Measurements from ENCODE around the gene GCNT4.

GCNT4 gene

DNA sequence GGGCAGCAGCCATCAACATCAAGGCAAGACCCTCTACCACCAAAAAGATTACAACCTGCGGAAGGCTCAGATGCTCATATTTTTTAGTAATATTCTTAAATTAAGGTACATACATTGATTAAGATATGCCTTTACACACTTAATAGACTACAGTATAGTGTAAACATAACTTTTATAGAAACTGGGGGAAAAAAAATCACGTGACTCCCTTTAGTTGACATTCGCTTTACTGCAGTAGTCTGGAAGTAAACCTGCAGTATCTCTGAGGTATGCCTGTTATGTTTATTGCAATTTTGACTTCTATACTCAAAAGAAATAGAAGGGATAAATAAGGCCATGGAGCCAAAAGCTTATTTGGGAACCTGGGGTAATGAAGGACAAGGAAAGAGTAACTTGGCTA is 15.1 kb upstream of the GCNT4 start:
- Histone ChIP-seq H3K9me3 (ENCODE audit: insufficient read depth, low read depth, low read length) (no peaks in the 10 kb centered on the region), H3K36me3 (ENCODE audit: insufficient read depth, low read length) (no peaks in the 10 kb centered on the region), H3K27ac (ENCODE audit: low read depth, low read length) (no peak overlapping the region), H3K27me3 (ENCODE audit: insufficient read depth, low read length) (no peaks in the 10 kb centered on the region), H3K4me1 (ENCODE audit: insufficient read depth, low read length) (no peaks in the 10 kb centered on the region), H3K4me3 (ENCODE audit: low read length) (no peak overlapping the region), H3K9ac (ENCODE audit: low read depth, low read length) (no peak overlapping the region)
- 100% methylated on average over 3 of the region's 3 CpGs for WGBS

DNA sequence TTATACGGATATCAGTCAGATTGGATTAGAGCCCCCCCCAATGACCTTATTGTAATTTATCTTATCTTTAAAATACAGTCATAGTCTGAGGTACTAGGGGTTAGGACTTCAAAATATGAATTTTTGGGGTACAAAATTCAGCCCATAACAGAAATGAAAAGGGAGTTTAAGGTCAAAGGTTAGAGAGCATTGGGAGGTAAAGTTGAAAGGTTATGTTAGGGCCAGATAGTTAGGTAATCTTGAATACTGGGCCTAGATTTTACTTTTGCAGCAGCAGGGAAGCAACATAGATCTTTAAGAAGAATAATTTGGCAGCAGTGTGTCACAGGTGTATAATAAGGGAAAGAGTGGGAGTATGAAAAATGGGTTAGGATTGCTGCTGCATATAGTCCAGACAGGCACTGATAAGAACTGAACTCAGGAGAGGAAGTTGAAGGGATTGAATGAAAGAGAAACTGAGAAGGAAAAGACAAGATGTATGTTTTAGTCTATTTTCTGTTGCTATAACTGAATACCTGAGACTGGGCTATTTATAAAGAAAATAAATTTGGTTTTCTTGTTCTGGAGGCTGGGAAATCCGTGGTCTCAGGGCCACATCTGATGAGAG is 10.7 kb upstream of the GCNT4 start:
- Histone ChIP-seq H3K9me3 (ENCODE audit: insufficient read depth, low read depth, low read length) (no peaks in the 10 kb centered on the region), H3K36me3 (ENCODE audit: insufficient read depth, low read length) (no peaks in the 10 kb centered on the region), H3K4me3 (ENCODE audit: low read length) (no peak overlapping the region), H3K27ac (ENCODE audit: low read depth, low read length) (no peak overlapping the region), H3K27me3 (ENCODE audit: insufficient read depth, low read length) (no peaks in the 10 kb centered on the region), H3K4me1 (ENCODE audit: insufficient read depth, low read length) (no peaks in the 10 kb centered on the region), H3K9ac (ENCODE audit: low read depth, low read length) (no peak overlapping the region)
- 86% methylated on average over 1 of the region's 2 CpGs for WGBS

DNA sequence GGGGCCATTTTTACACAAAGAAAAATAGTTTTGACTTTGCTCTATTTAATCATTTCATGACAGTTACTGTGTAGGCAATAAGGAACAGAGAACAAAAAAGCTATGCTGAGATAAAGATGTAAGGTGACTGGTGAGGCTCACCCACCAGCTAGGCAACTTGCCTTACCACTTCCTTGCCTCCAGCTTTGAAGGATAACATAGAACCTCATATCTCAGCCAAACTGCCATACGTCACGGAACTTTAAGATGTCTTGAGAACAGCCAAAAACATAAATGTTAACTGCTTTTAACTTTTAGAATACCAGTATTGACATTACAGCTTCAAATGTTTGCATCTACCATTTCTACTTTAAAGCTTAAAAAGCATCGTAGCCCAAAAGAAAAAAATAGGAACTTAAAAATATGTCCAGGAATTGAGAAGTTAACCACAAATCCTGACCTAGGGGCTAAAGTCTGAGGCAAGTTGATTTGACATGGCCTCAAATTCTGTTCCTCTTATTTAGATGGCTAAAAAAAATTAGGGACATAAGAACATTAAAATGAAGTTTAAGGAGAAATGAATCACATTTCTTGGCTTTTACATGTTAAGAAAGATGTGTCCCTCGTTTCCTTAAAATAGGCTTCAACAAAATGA is 7.7 kb upstream of the GCNT4 start:
- Histone ChIP-seq H3K27me3 (ENCODE audit: insufficient read depth, low read length) (peaks cover 1% of the 10 kb centered on the region), H3K36me3 (ENCODE audit: insufficient read depth, low read length) (no peaks in the 10 kb centered on the region), H3K27ac (ENCODE audit: low read depth, low read length) (no peak overlapping the region), H3K9ac (ENCODE audit: low read depth, low read length) (no peak overlapping the region), H3K4me1 (ENCODE audit: insufficient read depth, low read length) (peaks cover 17% of the 10 kb centered on the region), H3K4me3 (ENCODE audit: low read length) (no peak overlapping the region), H3K9me3 (ENCODE audit: insufficient read depth, low read depth, low read length) (no peaks in the 10 kb centered on the region)
- 93% methylated on average over 4 of the region's 4 CpGs for WGBS

DNA sequence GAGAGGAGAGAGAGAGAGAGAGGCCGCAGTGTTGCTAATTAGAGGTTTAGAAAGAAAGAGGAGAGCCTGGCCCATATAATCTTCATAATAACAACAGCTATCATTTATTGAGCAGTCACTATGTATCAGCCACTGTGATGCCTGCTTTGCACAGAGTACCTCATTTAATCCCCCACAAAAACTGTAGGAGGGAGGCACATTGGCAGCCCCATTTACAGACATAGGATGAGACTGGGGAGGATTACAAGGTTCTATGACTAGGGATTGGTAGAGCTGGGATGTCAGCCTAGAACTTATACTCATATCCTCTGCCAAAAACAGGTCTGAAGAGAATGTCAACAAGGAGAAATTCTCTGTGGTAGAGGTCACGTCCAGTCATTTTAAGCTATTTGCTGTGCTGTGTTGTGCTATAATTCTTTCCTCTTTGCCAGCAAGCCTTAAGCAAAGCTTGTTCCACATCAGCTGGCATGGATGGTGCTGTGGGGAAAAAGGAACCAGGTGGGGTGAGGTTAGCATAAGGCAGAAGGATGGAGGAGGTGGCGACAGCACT is 6.7 kb upstream of the GCNT4 start:
- WGBS = 98% methylated on average over 2 of the region's 3 CpGs
- Histone ChIP-seq H3K27me3 (ENCODE audit: insufficient read depth, low read length) (peaks cover 11% of the 10 kb centered on the region), H3K9me3 (ENCODE audit: insufficient read depth, low read depth, low read length) (no peaks in the 10 kb centered on the region), H3K27ac (ENCODE audit: low read depth, low read length) (no peak overlapping the region), H3K9ac (ENCODE audit: low read depth, low read length) (no peak overlapping the region), H3K4me3 (ENCODE audit: low read length) (no peak overlapping the region), H3K36me3 (ENCODE audit: insufficient read depth, low read length) (no peaks in the 10 kb centered on the region), H3K4me1 (ENCODE audit: insufficient read depth, low read length) (peaks cover 24% of the 10 kb centered on the region)

DNA sequence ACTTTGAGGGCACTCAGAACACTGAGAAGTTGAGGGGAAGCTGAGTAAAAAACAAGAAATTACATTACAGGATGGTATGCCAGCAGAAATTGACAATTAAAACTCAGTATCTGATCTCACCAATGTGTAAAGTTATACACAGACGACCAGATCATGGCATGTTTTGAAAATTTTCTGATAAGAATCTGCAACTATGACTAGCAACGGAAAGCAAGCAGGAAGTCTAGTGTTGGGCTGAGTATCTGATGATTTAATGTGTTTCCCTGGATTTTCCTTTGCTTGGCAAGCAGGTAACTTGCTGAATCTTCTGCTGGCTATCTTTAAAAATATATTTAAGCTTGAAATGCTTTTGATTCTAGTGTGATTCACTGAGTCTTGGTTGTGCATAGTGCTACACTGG is 5.2 kb upstream of the GCNT4 start:
- WGBS = 87% methylated on average over 2 of the region's 2 CpGs

DNA sequence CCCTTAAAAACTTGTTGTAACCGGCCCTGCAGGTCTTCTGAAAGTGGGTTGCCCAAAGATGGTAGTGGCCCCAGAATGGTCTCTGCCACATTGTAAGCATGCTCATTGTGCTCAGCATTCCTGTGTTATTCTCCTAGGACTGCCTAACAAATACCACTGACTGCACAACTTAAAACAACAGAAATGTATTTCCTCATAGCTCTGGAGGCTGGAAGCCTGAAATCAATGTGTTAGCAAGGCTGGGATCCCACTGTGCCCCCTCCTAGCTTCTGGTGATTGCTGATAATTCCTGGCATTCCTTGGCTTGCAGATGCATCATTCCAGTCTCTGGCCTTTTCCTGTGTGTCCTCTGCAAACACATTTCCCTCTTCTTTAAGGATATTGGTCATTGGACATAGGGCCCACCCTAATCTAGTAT is 3.4 kb upstream of the GCNT4 start:
- Histone ChIP-seq H3K4me1 (ENCODE audit: insufficient read depth, low read length) (peaks cover 30% of the 10 kb centered on the region), H3K9ac (ENCODE audit: low read depth, low read length) (peak overlapping the region; percentile 78; the same call in 1 of the 2 replicates), H3K27me3 (ENCODE audit: insufficient read depth, low read length) (peaks cover 44% of the 10 kb centered on the region), H3K27ac (ENCODE audit: low read depth, low read length) (peak overlapping the region; percentile 63), H3K9me3 (ENCODE audit: insufficient read depth, low read depth, low read length) (no peaks in the 10 kb centered on the region), H3K36me3 (ENCODE audit: insufficient read depth, low read length) (no peaks in the 10 kb centered on the region), H3K4me3 (ENCODE audit: low read length) (peak overlapping the region; percentile 71; the same call in 1 of the 2 replicates)
- 43% methylated on average over 1 of the region's 1 CpG for WGBS

More for the DNA sequence above, 5.2 kb upstream of the GCNT4 start:
- H3K36me3 ChIP-seq (ENCODE audit: insufficient read depth, low read length) = no peaks in the 10 kb centered on the region
- H3K27me3 ChIP-seq (ENCODE audit: insufficient read depth, low read length) = peaks cover 26% of the 10 kb centered on the region
- H3K9ac ChIP-seq (ENCODE audit: low read depth, low read length) = no peak overlapping the region
- no peaks in the 10 kb centered on the region for H3K9me3 ChIP-seq (ENCODE audit: insufficient read depth, low read depth, low read length)
- H3K4me3 ChIP-seq (ENCODE audit: low read length) = no peak overlapping the region
- H3K27ac ChIP-seq (ENCODE audit: low read depth, low read length) = no peak overlapping the region
- H3K4me1 ChIP-seq (ENCODE audit: insufficient read depth, low read length) = peaks cover 24% of the 10 kb centered on the region

DNA sequence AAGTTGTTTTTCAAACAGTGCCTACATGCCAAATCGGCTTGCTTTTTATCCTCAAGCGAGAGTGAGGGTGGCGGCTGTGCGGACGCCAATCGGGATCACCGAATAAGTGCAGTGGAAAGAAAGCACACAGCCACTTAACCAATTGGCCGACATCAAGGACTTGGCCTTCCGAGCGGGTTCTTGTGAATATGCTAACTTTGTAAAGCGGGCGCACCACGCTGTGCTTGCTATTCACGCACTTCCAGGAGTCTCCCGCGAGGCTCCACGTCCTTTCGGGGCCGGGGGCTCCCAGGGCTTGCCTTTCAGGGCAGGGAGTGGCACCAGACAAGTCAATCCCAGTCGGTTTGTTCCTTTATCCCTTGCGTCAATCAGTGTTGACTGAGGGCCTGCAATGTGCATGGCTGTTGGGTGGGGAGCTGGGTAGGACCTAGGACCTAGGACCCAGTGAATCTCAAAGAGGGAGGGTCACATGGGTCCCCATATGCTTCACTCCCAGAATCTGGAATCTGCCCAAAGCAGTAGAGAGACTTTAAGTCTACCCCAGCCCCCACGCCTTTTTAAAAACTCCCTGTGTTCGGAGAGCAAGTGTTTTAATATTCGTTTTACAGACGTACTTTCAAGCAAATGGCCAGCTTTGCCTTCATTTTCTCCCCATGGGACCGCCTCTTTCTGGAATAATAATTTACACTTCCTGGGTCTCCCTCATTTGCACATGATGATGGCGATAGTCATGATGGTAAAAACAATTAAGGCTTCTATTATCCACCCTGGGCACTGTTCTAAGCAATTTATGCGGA is 2.0 kb upstream of the GCNT4 start:
- H3K36me3 ChIP-seq (ENCODE audit: insufficient read depth, low read length) = no peaks in the 10 kb centered on the region
- WGBS = 14% methylated on average over 27 of the region's 28 CpGs
- peak overlapping the region; percentile 78 for H3K9ac ChIP-seq (ENCODE audit: low read depth, low read length)
- H3K27me3 ChIP-seq (ENCODE audit: insufficient read depth, low read length) = peaks cover 48% of the 10 kb centered on the region
- H3K4me1 ChIP-seq (ENCODE audit: insufficient read depth, low read length) = peaks cover 34% of the 10 kb centered on the region
- no peaks in the 10 kb centered on the region for H3K9me3 ChIP-seq (ENCODE audit: insufficient read depth, low read depth, low read length)
- peak overlapping the region; percentile 66 for H3K27ac ChIP-seq (ENCODE audit: low read depth, low read length)
- H3K4me3 ChIP-seq (ENCODE audit: low read length) = peak overlapping the region; percentile 71

DNA sequence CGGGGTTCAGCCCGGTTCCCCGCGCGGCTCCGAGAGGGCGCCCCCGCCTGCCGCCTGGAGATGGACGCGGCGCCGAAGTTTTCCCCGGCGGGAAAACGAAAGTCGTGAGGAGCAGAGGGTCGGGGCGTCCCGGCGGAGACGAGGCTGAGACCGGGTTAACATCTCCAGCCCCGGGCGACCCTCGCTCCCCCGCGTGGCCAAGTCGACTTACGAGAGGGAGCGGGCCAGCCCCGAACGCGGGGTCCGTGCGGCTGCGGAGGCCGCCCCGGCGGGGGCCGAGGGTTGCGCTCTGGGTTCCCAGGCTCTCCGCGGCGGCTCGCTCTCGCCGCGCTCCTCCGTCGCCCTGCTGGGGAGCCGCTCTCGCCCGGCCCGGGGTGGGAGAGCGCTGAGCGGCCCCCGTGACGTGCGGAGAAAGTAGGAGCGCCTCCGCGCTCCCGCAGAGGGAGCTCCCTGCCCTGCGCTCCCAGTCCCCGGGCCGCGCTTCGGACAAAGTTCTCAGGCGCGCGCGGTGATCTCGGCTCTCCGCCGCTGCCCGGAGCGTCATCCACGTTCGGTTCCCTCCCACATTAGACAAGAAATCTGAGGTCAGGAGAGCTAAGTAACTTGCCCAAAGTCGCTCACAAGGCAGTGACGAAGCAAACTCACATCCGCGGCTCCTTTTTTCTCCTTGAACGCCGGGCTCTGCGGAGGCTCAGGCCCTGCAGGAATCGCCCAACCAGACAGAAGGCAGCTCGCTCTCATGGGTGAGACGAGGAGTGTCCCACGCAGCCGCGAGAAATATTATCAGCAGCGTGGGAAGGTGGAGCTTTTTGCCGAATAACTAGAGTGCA is 1.2 kb upstream of the GCNT4 start:
- Histone ChIP-seq H3K36me3 (ENCODE audit: insufficient read depth, low read length) (no peaks in the 10 kb centered on the region), H3K4me3 (ENCODE audit: low read length) (peak overlapping the region; percentile 71), H3K27ac (ENCODE audit: low read depth, low read length) (peak overlapping the region; percentile 66), H3K4me1 (ENCODE audit: insufficient read depth, low read length) (peaks cover 34% of the 10 kb centered on the region), H3K9me3 (ENCODE audit: insufficient read depth, low read depth, low read length) (no peaks in the 10 kb centered on the region), H3K27me3 (ENCODE audit: insufficient read depth, low read length) (peaks cover 48% of the 10 kb centered on the region), H3K9ac (ENCODE audit: low read depth, low read length) (peak overlapping the region; percentile 78)
- under 1% methylated on average over 95 of the region's 95 CpGs for WGBS

DNA sequence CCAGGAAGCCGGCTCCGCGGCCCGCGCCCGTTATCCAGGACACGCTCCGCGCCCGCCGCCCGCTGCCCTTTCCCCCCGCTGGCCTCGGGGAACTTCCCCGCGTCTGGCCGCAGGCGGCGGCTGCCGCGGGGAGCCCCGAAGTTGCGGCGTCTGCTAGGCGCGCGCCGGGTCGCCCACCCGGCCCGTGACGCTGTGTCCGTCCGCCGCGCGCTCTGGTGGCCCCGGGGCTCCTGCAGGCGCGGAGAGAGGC is 621 bp upstream of the GCNT4 start:
- Histone ChIP-seq H3K27ac (ENCODE audit: low read depth, low read length) (no peak overlapping the region), H3K4me3 (ENCODE audit: low read length) (peak overlapping the region; percentile 71), H3K9ac (ENCODE audit: low read depth, low read length) (peak overlapping the region; percentile 78), H3K27me3 (ENCODE audit: insufficient read depth, low read length) (peaks cover 48% of the 10 kb centered on the region), H3K4me1 (ENCODE audit: insufficient read depth, low read length) (peaks cover 34% of the 10 kb centered on the region), H3K9me3 (ENCODE audit: insufficient read depth, low read depth, low read length) (no peaks in the 10 kb centered on the region), H3K36me3 (ENCODE audit: insufficient read depth, low read length) (no peaks in the 10 kb centered on the region)
- WGBS = under 1% methylated on average over 40 of the region's 40 CpGs

DNA sequence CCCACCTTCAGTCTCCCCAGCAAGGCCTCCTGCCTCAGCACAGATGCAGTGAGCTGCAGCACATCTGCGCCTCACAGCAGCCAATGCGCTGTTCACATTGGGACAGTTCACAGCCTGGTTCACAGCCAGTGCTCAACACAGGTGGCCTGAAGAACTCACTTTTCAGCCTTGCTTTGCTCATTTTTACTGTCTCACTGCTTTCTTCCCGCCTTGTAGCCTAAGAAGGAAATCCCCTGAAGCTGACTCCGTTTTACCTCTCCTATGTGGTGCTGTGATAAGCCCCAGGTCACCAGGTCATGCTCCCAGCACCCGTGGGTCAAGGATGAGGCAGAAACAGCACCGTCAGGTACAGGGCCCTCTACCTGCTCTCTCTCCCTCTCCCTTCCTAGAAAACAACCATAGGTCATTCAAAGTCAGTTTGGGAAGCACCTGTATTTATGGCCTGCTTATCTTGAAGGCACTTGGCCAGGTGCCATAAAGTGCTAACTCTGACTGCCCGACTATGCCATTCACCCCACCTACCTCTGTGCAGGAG is 1.1 kb downstream of the GCNT4 start:
- no peaks in the 10 kb centered on the region for H3K9me3 ChIP-seq (ENCODE audit: insufficient read depth, low read depth, low read length)
- peaks cover 48% of the 10 kb centered on the region for H3K27me3 ChIP-seq (ENCODE audit: insufficient read depth, low read length)
- peak overlapping the region; percentile 71 for H3K4me3 ChIP-seq (ENCODE audit: low read length)
- H3K9ac ChIP-seq (ENCODE audit: low read depth, low read length) = no peak overlapping the region; the same call in 1 of the 2 replicates
- H3K36me3 ChIP-seq (ENCODE audit: insufficient read depth, low read length) = peaks cover under 1% of the 10 kb centered on the region; the same call in 1 of the 2 replicates
- no peak overlapping the region for H3K27ac ChIP-seq (ENCODE audit: low read depth, low read length)
- H3K4me1 ChIP-seq (ENCODE audit: insufficient read depth, low read length) = peaks cover 29% of the 10 kb centered on the region
- 69% methylated on average over 7 of the region's 7 CpGs for WGBS
